Suppressor macrophage (primary cell): ENCODE measurements around the gene ONECUT2.

Source experiments
- DNase-seq, 4 experiments: peaks; one replicate each; pipeline ENCODE4 v3.0.0-alpha.2; 2020 to 2022

ONECUT2 gene

GRCh38 chr18:57529151-57529550 is 94.0 kb downstream of the ONECUT2 start:
- no peak for DNase-seq

DNA sequence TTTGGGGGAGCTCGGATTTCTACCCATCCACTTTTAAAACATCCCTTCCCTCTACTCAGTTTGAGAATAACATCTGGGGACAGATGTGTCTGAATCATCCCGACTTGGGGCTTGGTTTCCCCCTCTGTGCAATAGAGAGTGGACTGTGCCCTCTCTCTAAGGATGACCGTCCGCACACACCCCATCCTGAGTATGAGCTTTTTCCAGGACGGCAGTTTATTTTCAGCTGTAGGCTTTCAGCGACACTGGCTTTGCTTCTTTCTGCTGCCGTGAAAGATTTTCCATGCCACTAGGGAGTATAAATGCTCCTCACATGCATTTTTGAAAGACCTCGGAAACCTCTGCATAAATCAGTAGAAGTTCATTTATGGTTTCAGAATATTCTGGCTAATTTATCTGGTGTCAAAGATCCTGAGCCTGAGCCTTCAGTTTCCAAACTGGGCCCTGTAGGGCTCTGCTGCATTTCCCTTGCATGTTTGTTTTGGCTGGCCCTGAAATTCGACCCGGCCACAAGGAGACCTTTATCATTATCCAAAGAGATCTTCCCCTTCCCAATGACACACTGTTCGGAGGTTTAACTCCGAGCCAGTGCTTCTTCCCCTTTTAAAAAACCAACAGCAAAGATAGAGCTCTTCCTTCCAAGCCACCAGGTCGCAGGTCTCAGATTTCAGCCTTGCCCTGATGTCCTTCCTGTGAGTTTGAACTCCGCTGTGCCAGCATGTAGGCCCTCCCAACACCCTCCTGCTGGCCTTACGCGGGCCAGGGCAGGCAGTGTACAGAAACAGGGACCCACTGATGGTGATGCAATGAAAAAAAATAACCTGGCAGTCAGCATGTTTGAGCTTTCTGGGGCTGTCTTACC is 98.1 kb downstream of the ONECUT2 start:
- DNase-seq: peak in 2 of 4 experiments; percentile 5 to 7

DNA sequence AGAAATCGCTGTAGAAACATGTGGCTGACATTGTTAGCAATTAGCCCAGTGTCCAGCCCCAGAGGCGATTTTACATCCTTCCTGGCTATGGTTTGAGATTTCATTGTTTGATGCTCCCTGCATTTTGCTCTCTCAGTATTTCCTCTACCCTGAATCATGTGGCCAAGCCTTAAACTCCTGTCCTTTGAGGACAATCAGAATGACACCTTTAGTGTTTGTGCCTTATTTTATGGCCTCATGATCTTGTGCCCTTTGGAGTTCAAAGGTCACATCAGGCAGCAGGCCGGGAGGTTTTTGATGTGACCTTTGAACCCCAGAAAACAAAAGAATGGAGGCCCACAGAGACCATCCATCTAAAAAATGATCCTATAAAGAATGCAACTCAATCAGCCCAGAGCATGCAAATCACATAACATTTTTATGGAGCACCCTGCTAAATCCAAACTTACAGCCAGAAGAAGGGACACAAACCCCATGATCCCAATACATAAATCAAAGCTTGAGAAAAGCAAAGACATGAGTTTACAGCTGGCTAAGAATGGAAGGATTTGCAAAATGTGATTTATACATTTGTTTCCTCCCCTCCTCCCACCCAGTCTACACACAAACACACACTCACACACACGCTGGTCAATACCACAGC is 98.8 kb downstream of the ONECUT2 start:
- DNase-seq: no peak

- DNase-seq: no peak
Observed at GRCh38 chr18:57534511-57534909, 99.3 kb downstream of the ONECUT2 start.

- no peak for DNase-seq
Observed at GRCh38 chr18:57538614-57539013, 103.4 kb downstream of the ONECUT2 start.

GRCh38 chr18:57539702-57540101 is 104.5 kb downstream of the ONECUT2 start:
- no peak for DNase-seq
